ENCODE measurements around the gene CHRM4. TPM values are rescaled to one million over a fixed set of nuclear protein-coding genes. Genes with fewer than 3 reads are reported as not detected.
A peak's percentile ranks its signal among the peaks of the same experiment; 100 is the strongest.

CHRM4 gene
- total and polyA plus RNA-seq, 7 experiments from 2014 or later = 0.15 to 3.5 (median 0.48) TPM; not detected in 2

- CTCF ChIA-PET = interaction anchor here (0.7 to 2.1 kb wide), 6 partner anchors 29 to 229 kb away, joined by 3 to 5 read pairs (median 3); partner anchors contain the start of gene ATG13
- Histone ChIP-seq H3K27ac (ENCODE audit: low read depth, low read length) (no peak overlapping the region), H3K4me3 (ENCODE audit: low read length) (no peak overlapping the region), H3K4me1 (ENCODE audit: control insufficient read depth in 2 of 2, insufficient read depth in 2 of 2, low read length in 2 of 2) (peaks cover 14 to 21% of the 10 kb centered on the region in 2 donors), H3K9me3 (ENCODE audit: control insufficient read depth in 2 of 3, low read length in 3 of 3) (no peaks in the 10 kb centered on the region), H3K27me3 (ENCODE audit: control insufficient read depth in 2 of 2, insufficient read depth in 2 of 2, low read length in 2 of 2) (peaks cover 3 to 21% of the 10 kb centered on the region in 2 donors), H3K36me3 (ENCODE audit: control insufficient read depth in 2 of 3, insufficient read depth in 3 of 3, low read length in 3 of 3) (no peaks in the 10 kb centered on the region)
- intact Hi-C loops (cut with micrococcal nuclease) = loop anchor here (1.0 to 10.0 kb wide), 5 partner anchors 40 to 286 kb away; no protein-coding TSS in a partner anchor
- Mint-ChIP-seq H3K4me3 (peak overlapping the region in 7 of 10 donors; percentile 6 to 72 (median 54)), H3K27ac (no peak overlapping the region), H3K27me3 (peaks cover 45 to 73% (median 58%) of the 10 kb centered on the region in 5 donors), H3K4me1 (peaks cover 7 to 35% (median 27%) of the 10 kb centered on the region in 7 donors), H3K36me3 (peaks cover 0 to 2% (median 0%) of the 10 kb centered on the region in 5 donors), H3K9me3 (peaks cover 0 to 4% (median 0%) of the 10 kb centered on the region in 11 donors)
- DNase-seq (no peak), ATAC-seq (no peak)
- POLR2A ChIA-PET = interaction anchor here (0.8 to 1.4 kb wide), 2 partner anchors 30 to 49 kb away, joined by 3 to 4 read pairs; no protein-coding TSS in a partner anchor
These were observed 2.7 kb downstream of the CHRM4 start for GRCh38 chr11:46388619-46389449.

- H3K4me1 ChIP-seq (ENCODE audit: control insufficient read depth in 2 of 2, insufficient read depth in 2 of 2, low read length in 2 of 2) = peaks cover 13 to 18% of the 10 kb centered on the region in 2 donors
- H3K27me3 Mint-ChIP-seq = peaks cover 40 to 74% (median 53%) of the 10 kb centered on the region in 5 donors
- peaks cover 0 to 2% (median 0%) of the 10 kb centered on the region in 11 donors for H3K9me3 Mint-ChIP-seq
- H3K36me3 ChIP-seq (ENCODE audit: control insufficient read depth in 2 of 3, insufficient read depth in 3 of 3, low read length in 3 of 3) = no peaks in the 10 kb centered on the region
- peaks cover 4 to 21% of the 10 kb centered on the region in 2 donors for H3K27me3 ChIP-seq (ENCODE audit: control insufficient read depth in 2 of 2, insufficient read depth in 2 of 2, low read length in 2 of 2)
- H3K27ac Mint-ChIP-seq = no peak overlapping the region
- peaks cover 7 to 30% (median 24%) of the 10 kb centered on the region in 7 donors for H3K4me1 Mint-ChIP-seq
- intact Hi-C loops (cut with micrococcal nuclease) = loop anchor here in 1 of 2 donors (2.0 to 10.0 kb wide), 3 partner anchors 39 to 287 kb away; no protein-coding TSS in a partner anchor
- no peak for ATAC-seq
- no peak overlapping the region for H3K27ac ChIP-seq (ENCODE audit: low read depth, low read length)
- no peak for DNase-seq
- peaks cover 0 to 2% (median 0%) of the 10 kb centered on the region in 5 donors for H3K36me3 Mint-ChIP-seq
- CTCF ChIA-PET = interaction anchor here (0.5 to 2.1 kb wide), 8 partner anchors 19 to 1783 kb away, joined by 3 to 5 read pairs (median 3); no protein-coding TSS in a partner anchor
- no peaks in the 10 kb centered on the region for H3K9me3 ChIP-seq (ENCODE audit: control insufficient read depth in 2 of 3, low read length in 3 of 3)
- POLR2A ChIA-PET = interaction anchor here (0.8 to 1.4 kb wide), 2 partner anchors 11 to 31 kb away, joined by 3 to 6 read pairs; no protein-coding TSS in a partner anchor
- H3K4me3 ChIP-seq (ENCODE audit: low read length) = no peak overlapping the region
- peak overlapping the region in 4 of 10 donors; percentile 10 to 74 (median 42) for H3K4me3 Mint-ChIP-seq
These were observed 3.5 kb downstream of the CHRM4 start for GRCh38 chr11:46387919-46388618.

- peaks cover under 1 to 24% (median 19%) of the 10 kb centered on the region in 7 donors for H3K4me1 Mint-ChIP-seq
- Histone ChIP-seq H3K36me3 (ENCODE audit: control insufficient read depth in 2 of 3, insufficient read depth in 3 of 3, low read length in 3 of 3) (no peaks in the 10 kb centered on the region), H3K27me3 (ENCODE audit: control insufficient read depth in 2 of 2, insufficient read depth in 2 of 2, low read length in 2 of 2) (peaks cover 4 to 21% of the 10 kb centered on the region in 2 donors), H3K9me3 (ENCODE audit: control insufficient read depth in 2 of 3, low read length in 3 of 3) (no peaks in the 10 kb centered on the region), H3K27ac (ENCODE audit: low read depth, low read length) (no peak overlapping the region), H3K4me3 (ENCODE audit: low read length) (no peak overlapping the region), H3K4me1 (ENCODE audit: control insufficient read depth in 2 of 2, insufficient read depth in 2 of 2, low read length in 2 of 2) (peaks cover 11 to 17% of the 10 kb centered on the region in 2 donors)
- H3K27me3 Mint-ChIP-seq = peaks cover 34 to 68% (median 48%) of the 10 kb centered on the region in 5 donors
- H3K36me3 Mint-ChIP-seq = no peaks in the 10 kb centered on the region
- H3K9me3 Mint-ChIP-seq = peaks cover 0 to 2% (median 0%) of the 10 kb centered on the region in 11 donors
- ChIA-PET CTCF (interaction anchor here (0.5 to 2.1 kb wide), 4 partner anchors 19 to 1784 kb away, joined by 3 to 5 read pairs (median 3); no protein-coding TSS in a partner anchor), POLR2A (interaction anchor here (1.4 kb wide), 1 partner anchor 10 kb away, joined by 6 read pairs; no protein-coding TSS in a partner anchor)
- no peak for DNase-seq
- H3K27ac Mint-ChIP-seq = peak overlapping the region in 1 of 9 donors; percentile 48
- intact Hi-C loops (cut with micrococcal nuclease) = loop anchor here in 1 of 2 donors (10.0 kb wide), 1 partner anchor 287 kb away; no protein-coding TSS in a partner anchor
- H3K4me3 Mint-ChIP-seq = no peak overlapping the region
- no peak for ATAC-seq
These were observed 4.1 kb downstream of the CHRM4 start for GRCh38 chr11:46387456-46387855.

- ChIA-PET POLR2A (no interaction called here), CTCF (no interaction called here)
- Mint-ChIP-seq H3K9me3 (peaks cover 0 to 2% (median 0%) of the 10 kb centered on the region in 11 donors), H3K27ac (peak overlapping the region in 2 of 9 donors; percentile 44 to 52), H3K4me3 (no peak overlapping the region), H3K27me3 (peaks cover 34 to 74% (median 52%) of the 10 kb centered on the region in 5 donors), H3K36me3 (no peaks in the 10 kb centered on the region), H3K4me1 (peaks cover 0 to 29% (median 21%) of the 10 kb centered on the region in 7 donors)
- Histone ChIP-seq H3K27me3 (ENCODE audit: control insufficient read depth in 2 of 2, insufficient read depth in 2 of 2, low read length in 2 of 2) (peaks cover 4 to 21% of the 10 kb centered on the region in 2 donors), H3K4me1 (ENCODE audit: control insufficient read depth in 2 of 2, insufficient read depth in 2 of 2, low read length in 2 of 2) (peaks cover 16 to 20% of the 10 kb centered on the region in 2 donors), H3K27ac (ENCODE audit: low read depth, low read length) (no peak overlapping the region), H3K4me3 (ENCODE audit: low read length) (no peak overlapping the region), H3K36me3 (ENCODE audit: control insufficient read depth in 2 of 3, insufficient read depth in 3 of 3, low read length in 3 of 3) (no peaks in the 10 kb centered on the region), H3K9me3 (ENCODE audit: control insufficient read depth in 2 of 3, low read length in 3 of 3) (no peaks in the 10 kb centered on the region)
- intact Hi-C loops (cut with micrococcal nuclease) = loop anchor here in 1 of 2 donors (10.0 kb wide), 1 partner anchor 288 kb away; no protein-coding TSS in a partner anchor
- DNase-seq = no peak
- ATAC-seq = no peak
These were observed 4.9 kb downstream of the CHRM4 start for GRCh38 chr11:46386674-46387073.

GRCh38 chr11:46386005-46386578 lies 5.5 kb downstream of the CHRM4 start:
- CTCF ChIA-PET = no interaction called here

More at GRCh38 chr11:46386005-46386578, 5.5 kb downstream of the CHRM4 start:
- Mint-ChIP-seq H3K4me1 (peaks cover 0 to 29% (median 21%) of the 10 kb centered on the region in 7 donors), H3K9me3 (peaks cover 0 to 2% (median 0%) of the 10 kb centered on the region in 11 donors), H3K27me3 (peaks cover 34 to 74% (median 52%) of the 10 kb centered on the region in 5 donors), H3K4me3 (no peak overlapping the region), H3K36me3 (no peaks in the 10 kb centered on the region), H3K27ac (peak overlapping the region in 1 of 9 donors; percentile 44)
- no peak for ATAC-seq
- POLR2A ChIA-PET = no interaction called here
- no peak overlapping the region for H3K27ac ChIP-seq (ENCODE audit: low read depth, low read length)
- H3K4me1 ChIP-seq (ENCODE audit: control insufficient read depth in 2 of 2, insufficient read depth in 2 of 2, low read length in 2 of 2) = peaks cover 16 to 20% of the 10 kb centered on the region in 2 donors
- no peak for DNase-seq
- no peaks in the 10 kb centered on the region for H3K36me3 ChIP-seq (ENCODE audit: control insufficient read depth in 2 of 3, insufficient read depth in 3 of 3, low read length in 3 of 3)
- intact Hi-C loops (cut with micrococcal nuclease) = loop anchor here in 1 of 2 donors (10.0 kb wide), 1 partner anchor 289 kb away; no protein-coding TSS in a partner anchor
- H3K9me3 ChIP-seq (ENCODE audit: control insufficient read depth in 2 of 3, low read length in 3 of 3) = no peaks in the 10 kb centered on the region
- H3K27me3 ChIP-seq (ENCODE audit: control insufficient read depth in 2 of 2, insufficient read depth in 2 of 2, low read length in 2 of 2) = peaks cover 4 to 21% of the 10 kb centered on the region in 2 donors
- no peak overlapping the region for H3K4me3 ChIP-seq (ENCODE audit: low read length)
